ENCODE data around the gene TCHHL1.

DNA sequence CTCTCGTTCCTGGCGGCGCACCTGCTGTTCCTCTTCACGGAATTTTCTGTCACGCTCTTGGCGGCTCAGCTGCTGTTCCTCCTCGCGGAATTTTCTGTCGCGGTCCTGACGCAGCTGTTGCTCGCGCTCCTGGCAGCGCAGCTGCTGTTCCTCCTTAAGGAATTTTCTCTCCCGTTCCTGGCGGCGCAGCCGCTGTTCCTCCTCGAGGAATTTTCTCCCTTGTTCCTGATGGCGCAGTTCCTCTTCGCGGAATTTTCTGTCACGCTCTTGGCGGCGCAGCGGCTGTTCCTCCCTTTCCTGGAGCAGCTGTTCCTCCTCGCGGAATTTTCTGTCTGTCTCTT, 20.0 kb upstream of the TCHHL1 start:
- no peak for TF ChIP-seq MYBL2 (CRISPR knock-in tag; IDR thresholded peaks at IDR 0.05)
- TF ChIP-seq, protein P1, sequence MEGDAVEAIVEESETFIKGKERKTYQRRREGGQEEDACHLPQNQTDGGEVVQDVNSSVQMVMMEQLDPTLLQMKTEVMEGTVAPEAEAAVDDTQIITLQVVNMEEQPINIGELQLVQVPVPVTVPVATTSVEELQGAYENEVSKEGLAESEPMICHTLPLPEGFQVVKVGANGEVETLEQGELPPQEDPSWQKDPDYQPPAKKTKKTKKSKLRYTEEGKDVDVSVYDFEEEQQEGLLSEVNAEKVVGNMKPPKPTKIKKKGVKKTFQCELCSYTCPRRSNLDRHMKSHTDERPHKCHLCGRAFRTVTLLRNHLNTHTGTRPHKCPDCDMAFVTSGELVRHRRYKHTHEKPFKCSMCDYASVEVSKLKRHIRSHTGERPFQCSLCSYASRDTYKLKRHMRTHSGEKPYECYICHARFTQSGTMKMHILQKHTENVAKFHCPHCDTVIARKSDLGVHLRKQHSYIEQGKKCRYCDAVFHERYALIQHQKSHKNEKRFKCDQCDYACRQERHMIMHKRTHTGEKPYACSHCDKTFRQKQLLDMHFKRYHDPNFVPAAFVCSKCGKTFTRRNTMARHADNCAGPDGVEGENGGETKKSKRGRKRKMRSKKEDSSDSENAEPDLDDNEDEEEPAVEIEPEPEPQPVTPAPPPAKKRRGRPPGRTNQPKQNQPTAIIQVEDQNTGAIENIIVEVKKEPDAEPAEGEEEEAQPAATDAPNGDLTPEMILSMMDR (IDR thresholded peaks at IDR 0.05), result no peak
- TF ChIP-seq EMX1 (CRISPR knock-in tag; IDR thresholded peaks at IDR 0.05), result no peak
- TF ChIP-seq FOXK1 (CRISPR knock-in tag; IDR thresholded peaks at IDR 0.05), result no peak
- no peak for TF ChIP-seq ZBTB21 (CRISPR knock-in tag; IDR thresholded peaks at IDR 0.05; ENCODE audit: borderline replicate concordance)
- TF ChIP-seq GABPB1 (CRISPR knock-in tag; IDR thresholded peaks at IDR 0.05), result no peak

Data from WTC11 (cell line).